ELR (cell line): ENCODE results near the gene OR10AG1.

Source experiments
- DNase-seq: peaks from one replicate; pipeline ENCODE4 v3.0.0-alpha.2; 2015; ENCODE audit warnings: low read depth

The OR10AG1 gene

GRCh38 chr11:55969845-55970244 is at the start of gene OR10AG1:
TSS of gene OR10AG1 (minus strand) at chr11:55969945. CDS start at chr11:55969907, 38 bp downstream.
- no peak for DNase-seq

GRCh38 chr11:56013805-56014204 is 44.1 kb upstream of the OR10AG1 start:
- DNase-seq, result no peak

GRCh38 chr11:56010716-56011115 is 41.0 kb upstream of the OR10AG1 start:
- DNase-seq, result no peak

GRCh38 chr11:55994525-55994924 is 24.8 kb upstream of the OR10AG1 start, which contains the start of gene OR5F1:
TSS of gene OR5F1 (minus strand) at chr11:55994625. CDS start at chr11:55994625, 0 bp downstream.
- DNase-seq, result no peak

- DNase-seq, result no peak
These were observed 1.2 kb upstream of the OR10AG1 start for GRCh38 chr11:55970935-55971334.

- DNase-seq, result no peak
These were observed 1.8 kb downstream of the OR10AG1 start for GRCh38 chr11:55967914-55968313.

- no peak for DNase-seq
These were observed 3.4 kb downstream of the OR10AG1 start for GRCh38 chr11:55966391-55966790.

GRCh38 chr11:55956521-55956920 is 13.2 kb downstream of the OR10AG1 start:
- no peak for DNase-seq

- DNase-seq, result no peak
These were observed 20.4 kb downstream of the OR10AG1 start for GRCh38 chr11:55949330-55949729.

- peak; percentile 30 for DNase-seq
These were observed 26.9 kb downstream of the OR10AG1 start for GRCh38 chr11:55942785-55943392.

GRCh38 chr11:55936300-55936699 is 33.4 kb downstream of the OR10AG1 start, which contains the start of gene OR5I1:
TSS of gene OR5I1 (minus strand) at chr11:55936400. CDS start at chr11:55936400, 0 bp downstream.
- DNase-seq, result no peak

- no peak for DNase-seq
These were observed 49.2 kb downstream of the OR10AG1 start for GRCh38 chr11:55920537-55920936.
